ENCODE data around the gene CNTN4.
"Not testable (repeated sequence)": the region's sequence is repeated elsewhere in the genome, so short reads cannot be mapped to it uniquely, and the experiment has no call there.

CNTN4 gene

GRCh38 chr3:2713923-2714322, 615.3 kb downstream of the CNTN4 start:
- DNase-seq = no peak

- DNase-seq = no peak
Measured at GRCh38 chr3:2714834-2715233, 616.2 kb downstream of the CNTN4 start.

DNA sequence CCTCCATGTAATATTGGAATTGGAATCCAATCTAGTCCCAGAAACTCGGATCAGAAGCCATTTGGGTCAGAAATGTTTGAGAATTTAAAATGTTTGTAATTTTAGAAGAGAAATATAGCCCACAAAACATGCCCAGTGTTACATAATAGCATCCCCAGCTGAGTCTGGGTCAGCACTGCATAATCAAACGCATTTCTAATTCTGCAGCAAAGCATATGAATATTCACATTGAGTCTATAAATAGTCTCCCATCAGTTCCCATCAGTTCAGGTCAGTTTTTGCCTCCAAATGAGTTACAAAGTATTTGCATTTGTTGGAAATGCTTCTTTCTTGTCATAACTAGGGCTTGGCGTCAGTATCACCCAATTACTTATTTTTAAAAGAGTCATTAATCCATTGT, 628.4 kb downstream of the CNTN4 start:
- no peak for DNase-seq

GRCh38 chr3:2727610-2728318, 629.1 kb downstream of the CNTN4 start:
- no peak for DNase-seq

DNA sequence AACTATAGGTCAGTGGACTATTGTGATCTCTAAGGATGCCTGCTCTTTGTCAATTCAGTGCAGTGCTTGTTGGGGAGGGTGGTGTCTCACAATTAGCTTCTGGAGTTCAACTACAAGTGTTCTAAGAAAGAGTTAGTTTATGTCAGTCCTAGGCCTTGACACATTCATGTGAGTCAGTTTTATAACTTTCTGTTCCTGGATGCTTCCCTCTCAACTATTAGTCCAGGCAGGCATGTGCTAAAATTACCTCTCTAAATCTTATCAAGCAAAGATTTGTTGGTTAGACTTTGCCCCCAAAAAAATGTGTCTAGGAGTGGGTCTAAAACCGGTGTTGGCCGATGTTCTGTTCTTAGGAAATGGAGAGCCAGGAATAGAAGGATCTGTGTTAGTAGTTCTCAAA, 633.2 kb downstream of the CNTN4 start:
- no peak for DNase-seq

GRCh38 chr3:2735392-2735894, 636.8 kb downstream of the CNTN4 start:
- no peak for DNase-seq

- DNase-seq = no peak
Measured at GRCh38 chr3:2741516-2741915, 642.9 kb downstream of the CNTN4 start.

DNA sequence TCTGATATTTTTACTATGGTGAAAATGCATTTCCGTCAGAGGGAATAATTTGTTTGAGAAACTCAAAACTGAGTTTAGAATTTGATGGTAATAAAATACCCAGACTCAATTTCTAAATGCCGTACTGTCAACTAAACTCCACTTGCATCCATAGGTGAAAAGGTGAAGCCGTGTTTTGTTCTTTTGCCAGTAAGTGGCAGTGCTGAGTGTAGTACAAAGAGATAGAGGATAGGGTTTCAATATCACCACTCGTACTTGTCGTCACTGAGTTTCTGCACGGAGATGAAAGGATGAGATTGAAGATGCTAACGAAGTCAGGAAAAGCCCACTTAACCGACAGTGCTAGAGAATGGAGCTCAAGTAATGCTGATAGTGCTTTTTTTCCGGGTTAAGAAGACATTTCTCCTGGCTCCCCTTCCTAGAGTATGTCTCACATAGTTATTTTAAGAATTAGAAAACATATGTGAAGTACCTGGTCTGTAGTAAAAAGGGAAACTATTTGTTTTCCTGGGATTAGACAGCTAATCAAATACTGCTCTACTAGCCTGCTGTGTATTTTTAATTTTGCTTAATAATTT, 666.4 kb downstream of the CNTN4 start:
- no peak for DNase-seq

GRCh38 chr3:2770451-2770850, 671.8 kb downstream of the CNTN4 start:
- no peak for DNase-seq

GRCh38 chr3:2771193-2771592, 672.5 kb downstream of the CNTN4 start:
- DNase-seq = no peak

GRCh38 chr3:2771741-2772140, 673.1 kb downstream of the CNTN4 start:
- no peak for DNase-seq

DNA sequence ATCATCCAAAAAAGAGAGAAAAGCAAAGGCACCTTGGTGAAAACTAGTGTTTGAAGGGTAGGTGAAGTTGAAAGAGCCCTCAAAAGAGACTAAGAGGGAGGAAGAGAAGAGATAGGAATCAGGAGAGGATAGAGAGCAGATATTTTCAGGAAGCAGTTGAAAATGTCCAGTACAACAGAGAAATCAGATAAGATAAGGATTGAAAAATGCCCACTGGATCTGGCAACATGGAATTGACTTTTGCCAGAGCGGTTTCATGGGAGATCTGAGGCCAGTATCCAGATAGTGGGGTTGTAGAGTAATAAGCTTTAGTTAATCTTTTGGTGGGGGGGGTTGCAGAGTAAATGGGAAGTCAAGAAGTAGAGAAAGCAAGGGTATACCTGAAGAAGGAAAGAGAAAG, 674.1 kb downstream of the CNTN4 start:
- DNase-seq = no peak

GRCh38 chr3:2774481-2775249, 676.0 kb downstream of the CNTN4 start:
- no peak for DNase-seq

DNA sequence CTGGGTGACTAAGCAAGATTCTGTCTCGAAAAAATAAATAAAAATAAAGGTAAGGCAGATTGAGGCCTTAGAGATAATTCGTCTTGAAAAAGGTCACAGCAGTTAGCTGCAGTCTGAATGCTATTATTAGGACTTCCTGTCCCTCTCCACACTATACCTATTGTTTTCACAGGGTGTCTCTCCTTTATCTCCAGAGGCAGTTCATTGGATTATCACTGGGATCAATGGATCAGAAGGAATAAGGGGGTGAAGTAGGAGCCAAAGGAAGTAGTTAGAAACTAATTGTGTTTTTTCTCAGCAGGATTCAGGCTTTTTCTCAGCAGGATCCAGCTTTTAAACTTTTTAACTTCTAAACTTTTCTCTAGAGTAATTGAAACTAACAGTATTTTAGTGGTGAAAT, 684.6 kb downstream of the CNTN4 start:
- no peak for DNase-seq

DNA sequence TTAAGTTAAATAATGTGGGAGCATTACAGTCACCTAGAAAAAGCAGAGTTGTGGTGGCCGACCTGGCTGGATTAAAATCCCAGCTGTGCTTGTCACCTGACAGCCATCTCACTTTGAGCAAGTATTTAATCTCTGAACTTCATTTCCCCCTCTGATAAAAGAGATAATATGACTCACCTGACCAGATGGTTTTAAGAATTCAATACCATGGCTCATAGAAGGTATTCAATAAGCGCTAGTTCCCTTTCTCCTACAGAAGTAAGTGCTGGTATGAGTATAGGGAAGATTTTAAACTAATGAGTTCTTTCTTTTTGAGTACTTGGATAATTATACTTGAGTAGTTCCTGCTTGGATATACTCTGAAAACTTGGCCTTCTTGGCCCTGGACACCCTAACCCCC, 686.0 kb downstream of the CNTN4 start:
- no peak for DNase-seq

GRCh38 chr3:2790266-2790815, 691.7 kb downstream of the CNTN4 start:
- no peak for DNase-seq

- no peak for DNase-seq
Measured at GRCh38 chr3:2792432-2792831, 693.8 kb downstream of the CNTN4 start.

DNA sequence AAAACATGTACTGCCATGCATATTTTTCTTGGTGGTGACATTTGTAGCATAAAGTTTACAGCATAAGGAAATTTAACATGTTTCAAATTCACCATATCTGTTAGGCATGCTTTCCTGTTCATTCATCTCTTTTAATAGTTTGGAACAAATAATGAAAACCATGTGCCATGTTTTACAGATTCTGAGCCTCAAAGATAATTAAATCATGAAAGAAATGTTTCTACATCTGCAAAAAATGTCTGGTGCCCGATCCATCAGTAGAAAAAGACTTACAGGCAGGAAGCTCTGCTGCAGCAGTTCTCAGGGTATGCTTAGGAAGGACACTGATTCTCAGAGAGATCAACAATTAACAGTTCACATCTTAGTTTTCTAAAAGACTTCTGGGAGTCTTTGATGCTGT, 695.3 kb downstream of the CNTN4 start:
- no peak for DNase-seq

DNA sequence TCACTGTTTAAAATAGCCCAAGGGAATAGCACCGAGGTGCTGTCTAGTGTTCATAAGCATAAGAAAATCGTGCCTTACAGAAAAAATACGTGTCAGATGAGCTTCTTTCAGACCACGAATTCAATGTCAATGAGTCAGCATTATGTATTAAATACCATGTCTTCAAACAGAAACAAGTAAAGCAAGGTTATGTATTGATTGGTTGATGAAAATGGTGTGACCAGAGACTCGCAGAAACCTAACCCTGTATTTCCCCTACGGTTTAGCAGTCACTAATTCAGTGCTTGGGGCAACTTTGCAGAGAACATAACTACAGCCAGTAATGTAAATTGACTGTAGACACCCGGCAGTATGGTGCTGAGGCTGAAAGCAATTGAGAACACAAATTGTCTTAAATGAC, 703.8 kb downstream of the CNTN4 start:
- no peak for DNase-seq

GRCh38 chr3:2807514-2807913, 708.8 kb downstream of the CNTN4 start:
- no peak for DNase-seq

DNA sequence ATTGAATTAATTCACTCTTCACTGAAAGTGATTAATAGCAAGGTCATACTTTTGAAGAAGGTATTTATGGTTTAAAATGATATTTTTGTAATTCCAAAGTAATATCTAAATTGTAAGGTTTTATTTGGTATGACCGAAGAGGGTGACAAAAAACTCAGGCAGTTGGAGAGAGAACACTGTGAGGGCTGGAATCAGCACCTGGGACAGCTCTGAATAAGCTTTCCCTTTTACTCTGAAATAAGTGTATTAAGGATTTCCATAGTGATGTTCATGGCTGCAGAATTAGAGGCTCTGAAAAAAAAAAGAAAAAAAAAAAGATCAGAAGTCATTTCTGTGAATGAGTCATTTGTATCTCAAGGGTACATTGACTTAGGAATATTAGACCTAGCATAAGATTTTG, 712.1 kb downstream of the CNTN4 start:
- DNase-seq = no peak

DNA sequence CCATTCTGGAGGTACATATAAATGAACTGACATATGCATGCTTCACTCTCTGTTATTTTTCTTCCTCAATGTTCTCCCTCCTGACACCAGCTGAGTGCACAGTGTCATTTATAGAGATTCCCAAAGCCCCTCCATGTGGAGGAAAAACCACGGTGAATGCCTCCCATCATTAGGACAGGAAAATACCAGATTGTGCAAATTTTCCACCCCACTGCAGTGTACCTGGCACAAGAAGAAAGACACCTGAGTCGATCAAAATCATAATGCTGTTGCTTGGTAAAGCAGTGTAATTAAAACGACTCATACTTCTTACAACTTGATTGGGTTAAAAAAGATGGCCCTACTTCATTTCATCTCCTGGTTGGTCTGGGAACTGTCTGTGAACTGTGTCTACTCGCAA, 720.9 kb downstream of the CNTN4 start:
- no peak for DNase-seq

DNA sequence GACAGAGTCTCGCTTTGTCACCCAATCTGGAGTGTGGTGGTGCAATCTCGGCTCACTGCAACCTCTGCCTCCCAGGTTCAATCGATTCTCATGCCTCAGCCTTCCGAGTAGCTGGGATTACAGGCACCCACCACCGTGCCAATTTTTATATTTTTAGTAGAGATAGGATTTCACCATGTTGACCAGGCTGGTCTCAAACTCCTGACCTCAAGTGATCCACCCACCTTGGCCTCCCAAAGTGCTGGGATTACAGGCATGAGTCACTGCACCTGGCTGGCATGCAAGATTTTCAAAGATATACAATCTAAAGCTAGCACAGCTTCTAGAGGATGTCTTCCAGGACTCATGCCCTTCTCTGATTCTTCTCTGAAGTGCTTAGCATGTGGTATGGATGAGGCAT, 722.3 kb downstream of the CNTN4 start:
- DNase-seq = not testable (repeated sequence)

DNA sequence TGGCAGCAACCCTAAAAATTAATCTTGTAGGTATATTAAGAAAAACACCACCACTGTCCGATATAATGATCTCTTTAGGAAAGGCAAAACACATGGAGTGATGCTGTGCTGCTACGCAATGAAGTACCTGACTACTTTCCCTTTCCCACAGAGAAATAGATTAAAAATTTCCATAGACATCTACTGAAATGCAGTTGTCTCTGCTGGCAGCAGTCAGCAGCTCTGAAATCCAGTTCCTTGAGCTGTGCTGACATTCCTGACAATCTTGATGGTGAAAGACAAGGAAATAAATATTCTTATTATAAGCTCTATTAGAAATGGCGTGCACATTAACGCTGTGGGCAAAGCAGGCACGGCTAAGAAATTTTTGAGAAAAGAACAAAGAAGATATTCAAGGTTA, 723.9 kb downstream of the CNTN4 start:
- no peak for DNase-seq
